Chondrocyte (in vitro differentiated cells): ENCODE data around the gene SLCO3A1. TPM values are rescaled to one million over a fixed set of nuclear protein-coding genes. Genes with fewer than 3 reads are reported as not detected.

Experiments
- DNase-seq: peaks from one replicate; pipeline ENCODE4 v3.0.0; 2021; ENCODE audit warnings: mixed read lengths, low spot score
- H3K27ac Mint-ChIP-seq: one replicate; pipeline ENCODE4 v1.8.0; 2021; ENCODE audit warnings: mild to moderate bottlenecking, moderate library complexity, mixed read lengths; ENCODE audit not compliant: unreplicated experiment
- H3K27me3 Mint-ChIP-seq: 2 replicates; pipeline ENCODE4 v1.8.0; 2021; ENCODE audit warnings: low read depth, mixed read lengths
- H3K36me3 Mint-ChIP-seq: 2 replicates; pipeline ENCODE4 v1.8.0; 2021; ENCODE audit warnings: low read depth, mixed read lengths
- H3K4me1 Mint-ChIP-seq: 2 replicates; pipeline ENCODE4 v1.8.0; 2021; ENCODE audit warnings: low read depth, mild to moderate bottlenecking, mixed read lengths
- H3K4me3 Mint-ChIP-seq: one replicate; pipeline ENCODE4 v1.8.0; 2021; ENCODE audit warnings: mild to moderate bottlenecking, moderate library complexity, mixed read lengths; ENCODE audit not compliant: unreplicated experiment
- H3K9me3 Mint-ChIP-seq: 2 replicates; pipeline ENCODE4 v1.8.0; 2021; ENCODE audit warnings: low read depth, mixed read lengths
- CTCF ChIP-seq: fragments of 200-600 bp; sonication (generic); IDR thresholded peaks from 2 replicates; pipeline ENCODE4 v1.5.0; 2021; ENCODE audit warnings: antibody characterized with exemption, mild to moderate bottlenecking, moderate library complexity
- total RNA-seq: library from RNA; stranded (reverse); gene quantifications from 3 replicates; pipeline ENCODE4 v1.2.1, GENCODE V29; 2021

Gene SLCO3A1
- total RNA-seq, 1 donor from 2014 or later, result 3.7 TPM

GRCh38 chr15:92018535-92019239 is 165.2 kb downstream of the SLCO3A1 start:
- Mint-ChIP-seq H3K4me3 (no peak overlapping the region), H3K27me3 (peaks cover 8% of the 10 kb centered on the region), H3K27ac (no peak overlapping the region), H3K36me3 (no peaks in the 10 kb centered on the region), H3K4me1 (no peaks in the 10 kb centered on the region), H3K9me3 (no peaks in the 10 kb centered on the region)
- no peak for TF ChIP-seq CTCF
- DNase-seq, result no peak

GRCh38 chr15:92019706-92020105 is 166.2 kb downstream of the SLCO3A1 start:
- no peaks in the 10 kb centered on the region for H3K36me3 Mint-ChIP-seq
- no peak overlapping the region for H3K4me3 Mint-ChIP-seq
- H3K27me3 Mint-ChIP-seq, result peaks cover 6% of the 10 kb centered on the region
- H3K9me3 Mint-ChIP-seq, result peaks cover 3% of the 10 kb centered on the region
- H3K4me1 Mint-ChIP-seq, result no peaks in the 10 kb centered on the region
- no peak overlapping the region for H3K27ac Mint-ChIP-seq
- no peak for DNase-seq
- no peak for TF ChIP-seq CTCF

GRCh38 chr15:92020207-92020606 is 166.7 kb downstream of the SLCO3A1 start:
- peaks cover 5% of the 10 kb centered on the region for H3K9me3 Mint-ChIP-seq
- no peaks in the 10 kb centered on the region for H3K36me3 Mint-ChIP-seq
- H3K4me3 Mint-ChIP-seq, result no peak overlapping the region
- H3K4me1 Mint-ChIP-seq, result no peaks in the 10 kb centered on the region
- no peak for DNase-seq
- H3K27me3 Mint-ChIP-seq, result peaks cover 8% of the 10 kb centered on the region
- TF ChIP-seq CTCF, result no peak
- H3K27ac Mint-ChIP-seq, result no peak overlapping the region

- peaks cover 8% of the 10 kb centered on the region for H3K27me3 Mint-ChIP-seq
- H3K9me3 Mint-ChIP-seq, result peaks cover 5% of the 10 kb centered on the region
- no peaks in the 10 kb centered on the region for H3K4me1 Mint-ChIP-seq
- no peak overlapping the region for H3K27ac Mint-ChIP-seq
- no peak overlapping the region for H3K4me3 Mint-ChIP-seq
- TF ChIP-seq CTCF, result no peak
- no peak for DNase-seq
- H3K36me3 Mint-ChIP-seq, result no peaks in the 10 kb centered on the region
Measured at GRCh38 chr15:92020804-92021203, 167.3 kb downstream of the SLCO3A1 start.

- no peak for TF ChIP-seq CTCF
- Mint-ChIP-seq H3K27ac (no peak overlapping the region), H3K27me3 (peaks cover 5% of the 10 kb centered on the region), H3K4me3 (no peak overlapping the region), H3K9me3 (peaks cover 5% of the 10 kb centered on the region), H3K36me3 (no peaks in the 10 kb centered on the region), H3K4me1 (no peaks in the 10 kb centered on the region)
- no peak for DNase-seq
Measured at GRCh38 chr15:92021792-92022191, 168.3 kb downstream of the SLCO3A1 start.
